ENCODE results near the gene GSTM4.
"Not testable (repeated sequence)": the region's sequence is repeated elsewhere in the genome, so short reads cannot be mapped to it uniquely, and the experiment has no call there.

DNA sequence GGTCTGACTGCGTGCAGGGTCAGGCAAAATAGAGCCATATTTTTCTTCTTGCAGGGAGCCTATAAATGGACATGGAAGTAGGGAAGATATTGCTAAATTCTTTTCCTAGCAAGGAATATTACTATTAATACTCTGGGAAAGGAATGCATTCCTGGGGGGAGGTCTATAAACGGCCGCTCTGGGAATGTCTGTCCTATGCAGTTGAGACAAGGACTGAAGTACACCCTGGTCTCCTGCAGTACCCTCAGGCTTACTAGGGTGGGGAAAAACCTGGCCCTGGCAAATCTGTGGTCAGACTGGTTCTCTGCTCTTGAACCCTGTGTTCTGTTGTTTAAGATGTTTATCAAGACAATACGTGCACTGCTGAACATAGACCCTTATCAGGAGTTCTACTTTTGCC lies 53.0 kb downstream of the GSTM4 start:
- TF ChIP-seq, protein P1, sequence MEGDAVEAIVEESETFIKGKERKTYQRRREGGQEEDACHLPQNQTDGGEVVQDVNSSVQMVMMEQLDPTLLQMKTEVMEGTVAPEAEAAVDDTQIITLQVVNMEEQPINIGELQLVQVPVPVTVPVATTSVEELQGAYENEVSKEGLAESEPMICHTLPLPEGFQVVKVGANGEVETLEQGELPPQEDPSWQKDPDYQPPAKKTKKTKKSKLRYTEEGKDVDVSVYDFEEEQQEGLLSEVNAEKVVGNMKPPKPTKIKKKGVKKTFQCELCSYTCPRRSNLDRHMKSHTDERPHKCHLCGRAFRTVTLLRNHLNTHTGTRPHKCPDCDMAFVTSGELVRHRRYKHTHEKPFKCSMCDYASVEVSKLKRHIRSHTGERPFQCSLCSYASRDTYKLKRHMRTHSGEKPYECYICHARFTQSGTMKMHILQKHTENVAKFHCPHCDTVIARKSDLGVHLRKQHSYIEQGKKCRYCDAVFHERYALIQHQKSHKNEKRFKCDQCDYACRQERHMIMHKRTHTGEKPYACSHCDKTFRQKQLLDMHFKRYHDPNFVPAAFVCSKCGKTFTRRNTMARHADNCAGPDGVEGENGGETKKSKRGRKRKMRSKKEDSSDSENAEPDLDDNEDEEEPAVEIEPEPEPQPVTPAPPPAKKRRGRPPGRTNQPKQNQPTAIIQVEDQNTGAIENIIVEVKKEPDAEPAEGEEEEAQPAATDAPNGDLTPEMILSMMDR (IDR thresholded peaks at IDR 0.05): not testable (repeated sequence)
- TF ChIP-seq POLR2A (IDR thresholded peaks at IDR 0.05); POLR2AphosphoS5 (IDR thresholded peaks at IDR 0.05); EP300 (IDR thresholded peaks at IDR 0.05; ENCODE audit: low read depth): not testable (repeated sequence)
